ENCODE data around the gene PHLDB3. TPM values are rescaled to one million over a fixed set of nuclear protein-coding genes. Genes with fewer than 3 reads are reported as not detected.

Gene PHLDB3
- total RNA-seq, 1 experiment from 2014 or later: 14.3 TPM

Other genes with a start within 250 kb of the PHLDB3 start
- not detected in 2 replicates for gene PSG9, start 235.2 kb downstream of the PHLDB3 start, total RNA-seq (2014; rRNA removed; shearing (Covaris generic))
- not detected in 2 replicates for gene CD177, start 151.1 kb downstream of the PHLDB3 start, total RNA-seq (2014; rRNA removed; shearing (Covaris generic))
- not detected in 2 replicates for gene TEX101, start 89.9 kb downstream of the PHLDB3 start, total RNA-seq (2014; rRNA removed; shearing (Covaris generic))
- gene LYPD3, start 39.1 kb downstream of the PHLDB3 start, total RNA-seq (2014; rRNA removed; shearing (Covaris generic)): 0.05 and 0.29 TPM in 2 replicates
- gene ETHE1, start 22.5 kb upstream of the PHLDB3 start, total RNA-seq (2014; rRNA removed; shearing (Covaris generic)): 32.5 and 39.0 TPM in 2 replicates
- gene ZNF575, start 28.4 kb upstream of the PHLDB3 start, total RNA-seq (2014; rRNA removed; shearing (Covaris generic)): 0.32 and 0.35 TPM in 2 replicates
- 13.5 and 17.9 TPM in 2 replicates for gene XRCC1, start 70.8 kb upstream of the PHLDB3 start, total RNA-seq (2014; rRNA removed; shearing (Covaris generic))
- not detected in 2 replicates for gene PINLYP, start 71.1 kb upstream of the PHLDB3 start, total RNA-seq (2014; rRNA removed; shearing (Covaris generic))
- 5.7 and 8.1 TPM in 2 replicates for gene IRGQ, start 91.4 kb upstream of the PHLDB3 start, total RNA-seq (2014; rRNA removed; shearing (Covaris generic))
- 4.4 and 4.6 TPM in 2 replicates for gene ZNF576, start 91.8 kb upstream of the PHLDB3 start, total RNA-seq (2014; rRNA removed; shearing (Covaris generic))
- gene SRRM5, start 107.3 kb upstream of the PHLDB3 start, total RNA-seq (2014; rRNA removed; shearing (Covaris generic)): 0.10 and 0.55 TPM in 2 replicates
- gene ZNF428, start 114.9 kb upstream of the PHLDB3 start, total RNA-seq (2014; rRNA removed; shearing (Covaris generic)): 15.4 and 17.5 TPM in 2 replicates
- 3.1 and 5.9 TPM in 2 replicates for gene CADM4, start 135.1 kb upstream of the PHLDB3 start, total RNA-seq (2014; rRNA removed; shearing (Covaris generic))
- 153 and 174 TPM in 2 replicates for gene PLAUR, start 165.4 kb upstream of the PHLDB3 start, total RNA-seq (2014; rRNA removed; shearing (Covaris generic))
- gene IRGC, start 211.3 kb upstream of the PHLDB3 start, total RNA-seq (2014; rRNA removed; shearing (Covaris generic)): not detected in 2 replicates